ENCODE data around the gene ZNF774. TPM values are rescaled to one million over a fixed set of nuclear protein-coding genes. Genes with fewer than 3 reads are reported as not detected.

ZNF774 gene
- total RNA-seq, 3 donors from 2014 or later (not counting 1 experiment from before 2014, with no cell fraction given): 0.34 to 0.70 (median 0.47) TPM

DNA sequence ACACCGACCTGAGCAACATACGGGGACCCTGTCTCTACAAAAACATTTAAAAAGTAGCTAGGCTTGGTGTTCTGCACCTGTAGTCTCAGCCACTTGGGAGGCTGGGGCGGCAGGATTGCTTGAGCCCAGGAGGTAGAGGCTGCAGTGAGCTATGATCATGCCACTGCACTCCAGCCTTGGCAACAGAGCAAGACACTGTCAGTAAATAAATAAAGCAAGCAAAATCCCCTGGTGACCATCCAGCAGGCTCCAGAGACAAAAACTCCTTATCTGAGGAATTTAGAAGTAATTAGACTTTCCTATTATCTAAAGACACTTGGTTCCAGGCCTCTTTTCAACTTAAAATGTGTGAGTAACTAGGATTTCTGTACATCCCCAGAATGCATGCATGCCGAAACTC lies 29.5 kb upstream of the ZNF774 start:
- TF ChIP-seq, protein P1, sequence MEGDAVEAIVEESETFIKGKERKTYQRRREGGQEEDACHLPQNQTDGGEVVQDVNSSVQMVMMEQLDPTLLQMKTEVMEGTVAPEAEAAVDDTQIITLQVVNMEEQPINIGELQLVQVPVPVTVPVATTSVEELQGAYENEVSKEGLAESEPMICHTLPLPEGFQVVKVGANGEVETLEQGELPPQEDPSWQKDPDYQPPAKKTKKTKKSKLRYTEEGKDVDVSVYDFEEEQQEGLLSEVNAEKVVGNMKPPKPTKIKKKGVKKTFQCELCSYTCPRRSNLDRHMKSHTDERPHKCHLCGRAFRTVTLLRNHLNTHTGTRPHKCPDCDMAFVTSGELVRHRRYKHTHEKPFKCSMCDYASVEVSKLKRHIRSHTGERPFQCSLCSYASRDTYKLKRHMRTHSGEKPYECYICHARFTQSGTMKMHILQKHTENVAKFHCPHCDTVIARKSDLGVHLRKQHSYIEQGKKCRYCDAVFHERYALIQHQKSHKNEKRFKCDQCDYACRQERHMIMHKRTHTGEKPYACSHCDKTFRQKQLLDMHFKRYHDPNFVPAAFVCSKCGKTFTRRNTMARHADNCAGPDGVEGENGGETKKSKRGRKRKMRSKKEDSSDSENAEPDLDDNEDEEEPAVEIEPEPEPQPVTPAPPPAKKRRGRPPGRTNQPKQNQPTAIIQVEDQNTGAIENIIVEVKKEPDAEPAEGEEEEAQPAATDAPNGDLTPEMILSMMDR (IDR thresholded peaks at IDR 0.05): no peak
- intact Hi-C loops (cut with micrococcal nuclease): loop anchor here (5.0 to 10.0 kb wide), 2 partner anchors 40 to 282 kb away; no protein-coding TSS in a partner anchor
- Histone ChIP-seq H3K9me3 (ENCODE audit: control insufficient read depth, insufficient read depth, low read length) (no peaks in the 10 kb centered on the region), H3K27ac (ENCODE audit: low read length) (no peak overlapping the region), H3K4me3 (ENCODE audit: low read length) (no peak overlapping the region), H3K27me3 (ENCODE audit: control insufficient read depth, insufficient read depth, low read length) (no peaks in the 10 kb centered on the region), H3K4me1 (ENCODE audit: control insufficient read depth, insufficient read depth, low read length) (peaks cover 4% of the 10 kb centered on the region), H3K36me3 (ENCODE audit: control insufficient read depth, insufficient read depth, low read length) (no peaks in the 10 kb centered on the region)
- Mint-ChIP-seq H3K27me3 (ENCODE audit: low read depth in 2 of 2) (peaks cover 0 to 3% of the 10 kb centered on the region in 2 donors), H3K27ac (no peak overlapping the region), H3K36me3 (no peaks in the 10 kb centered on the region), H3K9me3 (no peaks in the 10 kb centered on the region), H3K4me1 (peaks cover 8 to 9% of the 10 kb centered on the region in 2 donors), H3K4me3 (no peak overlapping the region)
- no peak for ATAC-seq
- WGBS (ENCODE audit: insufficient coverage): 96% methylated on average over 4 of the region's 4 CpGs
- DNase-seq: no peak

GRCh38 chr15:90325726-90326125 lies 26.4 kb upstream of the ZNF774 start:
- Histone ChIP-seq H3K4me3 (ENCODE audit: low read length) (no peak overlapping the region), H3K9me3 (ENCODE audit: control insufficient read depth, insufficient read depth, low read length) (no peaks in the 10 kb centered on the region), H3K36me3 (ENCODE audit: control insufficient read depth, insufficient read depth, low read length) (no peaks in the 10 kb centered on the region), H3K4me1 (ENCODE audit: control insufficient read depth, insufficient read depth, low read length) (no peaks in the 10 kb centered on the region), H3K27ac (ENCODE audit: low read length) (no peak overlapping the region), H3K27me3 (ENCODE audit: control insufficient read depth, insufficient read depth, low read length) (no peaks in the 10 kb centered on the region)
- WGBS (ENCODE audit: insufficient coverage): 87% methylated on average over 4 of the region's 4 CpGs
- no peaks in the 10 kb centered on the region for H3K9me3 Mint-ChIP-seq
- TF ChIP-seq, protein P1 (IDR thresholded peaks at IDR 0.05): no peak
- no peaks in the 10 kb centered on the region for H3K36me3 Mint-ChIP-seq
- H3K4me1 Mint-ChIP-seq: no peaks in the 10 kb centered on the region
- H3K27ac Mint-ChIP-seq: peak overlapping the region in 1 of 2 donors; percentile 21
- DNase-seq (no peak), ATAC-seq (no peak)
- H3K27me3 Mint-ChIP-seq (ENCODE audit: low read depth in 2 of 2): no peaks in the 10 kb centered on the region
- no peak overlapping the region for H3K4me3 Mint-ChIP-seq
- intact Hi-C loops (cut with micrococcal nuclease): loop anchor here (10.0 kb wide), 1 partner anchor 279 kb away; no protein-coding TSS in a partner anchor

- no peaks in the 10 kb centered on the region for H3K4me1 Mint-ChIP-seq
- Histone ChIP-seq H3K9me3 (ENCODE audit: control insufficient read depth, insufficient read depth, low read length) (no peaks in the 10 kb centered on the region), H3K27me3 (ENCODE audit: control insufficient read depth, insufficient read depth, low read length) (no peaks in the 10 kb centered on the region), H3K4me1 (ENCODE audit: control insufficient read depth, insufficient read depth, low read length) (no peaks in the 10 kb centered on the region), H3K4me3 (ENCODE audit: low read length) (no peak overlapping the region), H3K27ac (ENCODE audit: low read length) (no peak overlapping the region), H3K36me3 (ENCODE audit: control insufficient read depth, insufficient read depth, low read length) (no peaks in the 10 kb centered on the region)
- no peaks in the 10 kb centered on the region for H3K36me3 Mint-ChIP-seq
- ATAC-seq (no peak), DNase-seq (no peak)
- no peak overlapping the region for H3K27ac Mint-ChIP-seq
- intact Hi-C loops (cut with micrococcal nuclease): loop anchor here (10.0 kb wide), 1 partner anchor 278 kb away; no protein-coding TSS in a partner anchor
- no peaks in the 10 kb centered on the region for H3K27me3 Mint-ChIP-seq (ENCODE audit: low read depth in 2 of 2)
- no peak overlapping the region for H3K4me3 Mint-ChIP-seq
- H3K9me3 Mint-ChIP-seq: no peaks in the 10 kb centered on the region
- 82% methylated on average over 1 of the region's 4 CpGs for WGBS (ENCODE audit: insufficient coverage)
- TF ChIP-seq, protein P1 (IDR thresholded peaks at IDR 0.05): no peak
Observed at GRCh38 chr15:90326441-90326840, 25.6 kb upstream of the ZNF774 start.

- 88% methylated on average over 5 of the region's 6 CpGs for WGBS (ENCODE audit: insufficient coverage)
- no peaks in the 10 kb centered on the region for H3K9me3 Mint-ChIP-seq
- ATAC-seq (no peak), DNase-seq (no peak)
- H3K27ac Mint-ChIP-seq: no peak overlapping the region
- H3K27me3 Mint-ChIP-seq (ENCODE audit: low read depth in 2 of 2): no peaks in the 10 kb centered on the region
- intact Hi-C loops (cut with micrococcal nuclease): loop anchor here (10.0 kb wide), 1 partner anchor 277 kb away; no protein-coding TSS in a partner anchor
- H3K4me1 ChIP-seq (ENCODE audit: control insufficient read depth, insufficient read depth, low read length): no peaks in the 10 kb centered on the region
- no peak overlapping the region for H3K4me3 ChIP-seq (ENCODE audit: low read length)
- H3K4me1 Mint-ChIP-seq: no peaks in the 10 kb centered on the region
- TF ChIP-seq, protein P1 (IDR thresholded peaks at IDR 0.05): no peak
- H3K9me3 ChIP-seq (ENCODE audit: control insufficient read depth, insufficient read depth, low read length): no peaks in the 10 kb centered on the region
- no peaks in the 10 kb centered on the region for H3K36me3 Mint-ChIP-seq
- H3K4me3 Mint-ChIP-seq: no peak overlapping the region
- no peaks in the 10 kb centered on the region for H3K27me3 ChIP-seq (ENCODE audit: control insufficient read depth, insufficient read depth, low read length)
- no peaks in the 10 kb centered on the region for H3K36me3 ChIP-seq (ENCODE audit: control insufficient read depth, insufficient read depth, low read length)
- no peak overlapping the region for H3K27ac ChIP-seq (ENCODE audit: low read length)
Observed at GRCh38 chr15:90327311-90327710, 24.8 kb upstream of the ZNF774 start.

Data from natural killer cell (primary cell).